K562 (cell line): Measurements from ENCODE around the gene TCF20. TPM values are rescaled to one million over a fixed set of nuclear protein-coding genes. Genes with fewer than 3 reads are reported as not detected.

Experiments
- CBX8 ChIP-seq: fragments of 200-600 bp; sonication (generic); IDR thresholded peaks from 2 replicates; pipeline ENCODE4 v1.6.1; 2012; ENCODE audit warnings: borderline replicate concordance, mixed run types, low read depth, mild to moderate bottlenecking, moderate library complexity, mixed read lengths, low read length, control low read depth, inconsistent platforms; ENCODE audit not compliant: poor library complexity, severe bottlenecking; ENCODE audit errors: extremely low read depth
- CLOCK ChIP-seq: fragments of 250-450 bp; sonication (Bioruptor Pico); IDR thresholded peaks from 2 replicates; pipeline ENCODE4 v1.4.0; 2020; ENCODE audit warnings: mild to moderate bottlenecking, moderate library complexity, borderline replicate concordance
- CREB3 ChIP-seq: fragments of 450-650 bp; conservative IDR thresholded peaks from 2 replicates; pipeline ENCODE4 v1.6.1; 2016; ENCODE audit warnings: missing genetic modification characterization, low read depth, mild to moderate bottlenecking, missing compliant biosample characterization, moderate library complexity
- CREM ChIP-seq: IDR thresholded peaks from 2 replicates; pipeline ENCODE4 v1.6.1; 2014; ENCODE audit warnings: antibody characterized with exemption, low read depth
- GTF3C2 ChIP-seq: IDR thresholded peaks from 3 replicates; pipeline ENCODE4 v1.6.1; 2011; ENCODE audit warnings: borderline replicate concordance, mild to moderate bottlenecking, moderate library complexity; ENCODE audit not compliant: insufficient read length; ENCODE audit errors: extremely low read depth
- HDAC3 ChIP-seq: fragments of 450-650 bp; IDR thresholded peaks from 2 replicates; pipeline ENCODE4 v1.6.1; 2018; ENCODE audit warnings: borderline replicate concordance, mild to moderate bottlenecking, moderate library complexity; ENCODE audit not compliant: partially characterized antibody
- HDGF ChIP-seq: fragments of 450-650 bp; IDR thresholded peaks from 2 replicates; pipeline ENCODE4 v1.6.1; 2016
- HNRNPH1 ChIP-seq: fragments of 200-400 bp; formaldehyde crosslinking; optimal IDR thresholded peaks from 2 replicates; pipeline ENCODE3; 2017; ENCODE audit warnings: low read depth, mild to moderate bottlenecking, low read length, moderate library complexity
- HNRNPK ChIP-seq: fragments of 200-400 bp; formaldehyde crosslinking; IDR thresholded peaks from one replicate; pipeline ENCODE4 v1.6.1; 2018; ENCODE audit warnings: mild to moderate bottlenecking, low read depth, low read length; ENCODE audit not compliant: poor library complexity, severe bottlenecking
- HOXB6 ChIP-seq: fragments of 250-450 bp; sonication (Bioruptor Pico); IDR thresholded peaks from 2 replicates; pipeline ENCODE4 v1.5.1; 2022; ENCODE audit warnings: mild to moderate bottlenecking, borderline replicate concordance
- KAT7 ChIP-seq: sonication (generic); formaldehyde crosslinking; IDR thresholded peaks from 2 replicates; pipeline ENCODE4 v1.8.0; 2022; ENCODE audit warnings: missing genetic modification reagents, mild to moderate bottlenecking, borderline replicate concordance
- RBFOX2 ChIP-seq: fragments of 200-400 bp; formaldehyde crosslinking; IDR thresholded peaks from 2 replicates; pipeline ENCODE4 v1.6.1; 2017; ENCODE audit warnings: low read depth, mild to moderate bottlenecking, low read length, moderate library complexity
- TCF7L2 ChIP-seq: fragments of 150-350 bp; IDR thresholded peaks from 2 replicates; pipeline ENCODE4 v1.6.1; 2016; ENCODE audit warnings: low read depth, mild to moderate bottlenecking, low read length, moderate library complexity
- TFAP4 ChIP-seq: sonication (generic); formaldehyde crosslinking; IDR thresholded peaks from 2 replicates; pipeline ENCODE4 v1.8.0; 2022; ENCODE audit warnings: missing genetic modification reagents, mild to moderate bottlenecking, moderate library complexity, borderline replicate concordance
- THRA ChIP-seq: fragments of 450-650 bp; IDR thresholded peaks from 2 replicates; pipeline ENCODE4 v1.6.1; 2017; ENCODE audit warnings: mild to moderate bottlenecking, moderate library complexity
- polyA plus RNA-seq, 8 experiments: library from polyadenylated mRNA; depleted of rRNA in 4 of 8; stranded (reverse) in 5 of 8; unstranded in 3 of 8; fragments of >200 nt; fragmentation: Nextera tagmentation in 2 of 8; fragmentation: Illumina TruSeq in 1 of 8; extraction: Ambion mirVana in 2 of 8; extraction: Trizol in 1 of 8; gene quantifications; 2 replicates each; pipeline versions ENCODE4 v1.2.1 to v1.2.3, GENCODE V29; 2011 to 2014; ENCODE audit warnings: inconsistent platforms in 1 of 8, missing spikeins in 1 of 8
- total RNA-seq, 7 experiments: library from RNA; depleted of rRNA in 6 of 7; stranded (reverse); fragments of >200 nt in 6 of 7; fragmentation: Illumina TruSeq in 2 of 7; extraction: Trizol in 2 of 7; gene quantifications; 2 replicates each; pipeline versions ENCODE4 v1.2.1 to v1.2.3, GENCODE V29; 2011 to 2021; ENCODE audit warnings: low replicate concordance in 1 of 7

The TCF20 gene
- total and polyA plus RNA-seq, 9 of the 15 experiments (the other 6 are each of a cell fraction or from before 2014, with no cell fraction given): 0.35 to 43.6 (median 17.5) TPM

- TF ChIP-seq GTF3C2 (no peak), CBX8 (no peak), HDGF (no peak), KAT7 (no peak), RBFOX2 (no peak), CREM (0 out of 2 replicates have a peak, but pooled peaks have one; percentile 19), HNRNPK (no peak), HDAC3 (no peak), TCF7L2 (no peak), TFAP4 (peak; percentile 57; the same call in 1 of the 2 replicates), HOXB6 (CRISPR knock-in tag) (no peak), CREB3 (tag) (no peak), HNRNPH1 (no peak), CLOCK (no peak), THRA (no peak)
These were observed 23.9 kb upstream of the TCF20 start (continued) for GRCh38 chr22:42294034-42294985.
